GM19372 (cell line): Measurements from ENCODE around the gene CITED4.

ENCODE experiments used
- ATAC-seq: cut with Tn5 transposase; IDR thresholded peaks from one replicate; pipeline ENCODE4 v1.9.1; 2021; ENCODE audit warnings: mild to moderate bottlenecking, low read depth, moderate library complexity; ENCODE audit not compliant: unreplicated experiment

Gene CITED4

DNA sequence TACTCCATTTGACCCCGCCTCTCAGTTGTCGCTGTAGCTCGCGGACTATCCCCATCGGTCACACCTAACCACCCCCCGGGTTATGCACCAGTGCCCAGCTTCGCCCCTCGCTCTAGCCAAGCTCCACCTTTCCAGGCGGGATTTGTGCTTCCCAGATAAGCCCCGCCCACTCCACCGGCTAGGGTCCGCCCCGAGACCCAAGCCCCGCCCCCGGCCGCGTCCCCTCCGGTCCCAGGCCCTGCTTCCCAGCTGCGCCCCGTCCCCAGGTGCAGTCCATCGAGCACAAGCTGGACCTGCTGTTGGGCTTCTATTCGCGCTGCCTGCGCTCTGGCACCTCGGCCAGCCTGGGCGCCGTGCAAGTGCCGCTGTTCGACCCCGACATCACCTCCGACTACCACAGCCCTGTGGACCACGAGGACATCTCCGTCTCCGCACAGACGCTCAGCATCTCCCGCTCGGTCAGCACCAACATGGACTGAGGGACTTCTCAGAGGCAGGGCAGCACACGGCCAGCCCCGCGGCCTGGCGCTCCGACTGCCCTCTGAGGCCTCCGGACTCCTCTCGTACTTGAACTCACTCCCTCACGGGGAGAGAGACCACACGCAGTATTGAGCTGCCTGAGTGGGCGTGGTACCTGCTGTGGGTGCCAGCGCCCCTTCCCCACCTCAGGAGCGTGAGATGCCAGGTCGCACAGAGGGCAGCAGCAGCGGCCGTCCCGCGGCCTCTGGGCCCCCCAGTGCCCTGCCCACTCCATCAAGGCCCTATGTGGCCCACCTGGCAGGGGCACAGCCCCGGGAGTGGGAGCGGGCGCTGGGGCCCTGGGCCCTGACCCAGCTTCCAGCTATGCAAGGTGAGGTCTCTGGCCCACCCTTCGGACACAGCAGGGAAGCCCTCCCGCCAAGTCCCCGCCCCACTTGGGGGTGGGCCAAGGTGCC lies 23.9 kb downstream of the CITED4 start:
- ATAC-seq, result no peak

DNA sequence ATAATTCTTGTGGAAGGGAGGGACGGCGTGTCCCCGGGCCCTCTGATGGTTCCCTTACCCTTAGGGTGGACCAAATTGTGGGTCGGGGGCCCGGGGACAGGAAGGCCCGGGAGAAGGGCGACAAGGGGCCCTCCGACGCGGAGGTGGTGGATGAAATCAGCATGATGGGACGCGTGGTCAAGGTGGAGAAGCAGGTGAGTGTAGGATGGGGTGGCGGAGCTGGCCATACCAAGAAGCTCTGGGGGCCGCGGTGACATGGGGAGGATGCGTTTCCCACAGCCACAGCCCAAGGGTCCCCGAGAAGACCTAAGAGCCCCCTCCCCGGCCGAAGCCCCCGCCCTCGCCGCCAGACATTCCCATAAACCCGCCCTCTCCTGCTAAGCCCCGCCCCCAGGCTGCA lies 24.6 kb downstream of the CITED4 start:
- ATAC-seq, result no peak

DNA sequence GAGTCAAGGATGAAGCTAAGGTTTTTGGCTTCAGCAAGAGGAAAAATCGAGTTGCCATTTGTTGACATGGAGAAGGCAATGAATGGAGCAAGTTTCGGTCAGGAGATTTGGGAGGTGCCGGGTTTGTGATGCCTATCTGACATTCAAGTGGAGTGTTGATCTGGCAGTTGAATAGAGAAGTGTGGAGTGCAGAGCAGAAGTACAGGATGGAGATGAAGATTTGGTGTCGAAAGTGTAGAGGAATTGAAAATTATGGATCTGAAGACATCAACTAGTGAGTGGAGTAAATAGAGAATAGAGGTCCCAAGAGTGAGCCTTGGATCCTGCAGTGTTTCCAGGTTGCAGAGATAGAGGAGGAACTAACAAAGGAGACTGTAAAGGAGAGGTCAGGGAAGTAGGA lies 25.9 kb downstream of the CITED4 start:
- no peak for ATAC-seq

DNA sequence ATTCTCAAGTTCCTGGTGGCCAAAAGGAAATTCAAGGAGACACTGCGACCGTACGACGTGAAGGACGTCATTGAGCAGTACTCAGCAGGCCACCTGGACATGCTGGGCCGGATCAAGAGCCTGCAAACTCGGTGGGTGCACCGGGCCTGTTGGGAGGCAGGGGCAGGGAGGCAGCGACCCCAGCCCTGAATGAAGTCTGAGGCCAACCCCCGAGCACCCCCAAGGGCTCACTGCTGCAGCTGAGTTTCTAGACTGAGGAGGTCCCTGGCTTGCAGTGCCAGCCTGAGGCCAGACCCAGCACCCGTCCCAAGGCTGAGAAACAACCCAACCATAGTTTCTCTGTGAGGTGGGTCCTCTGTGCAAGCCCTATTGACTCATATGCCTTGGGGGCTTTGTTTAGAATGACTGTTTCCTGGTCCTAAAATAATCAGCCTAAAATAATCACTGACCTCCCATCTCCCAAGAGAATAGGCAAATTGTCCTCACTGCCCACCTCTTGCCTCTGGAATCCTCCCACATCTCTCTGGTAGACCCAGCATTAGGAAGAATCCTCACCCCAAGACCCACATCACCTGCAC lies 27.1 kb downstream of the CITED4 start:
- ATAC-seq, result no peak

DNA sequence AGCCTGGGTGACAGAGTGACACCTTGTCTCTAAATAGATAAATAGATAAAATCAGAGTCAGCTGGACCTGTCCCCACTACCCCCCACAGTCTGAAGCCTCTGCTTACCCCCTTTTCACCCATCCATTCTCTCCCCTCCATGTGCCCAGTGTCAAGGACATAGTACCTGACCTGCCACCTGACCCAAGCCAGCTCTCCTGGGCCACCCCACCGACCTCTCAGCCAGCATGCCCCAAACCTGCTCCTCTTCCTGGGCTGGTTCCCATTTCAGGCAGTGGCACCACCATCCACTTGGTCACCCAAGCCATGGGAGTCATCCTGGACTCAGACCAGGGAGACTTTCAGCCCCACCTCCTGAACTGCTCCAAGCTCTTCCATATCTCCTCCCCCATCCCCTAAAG lies 28.2 kb downstream of the CITED4 start:
- no peak for ATAC-seq

DNA sequence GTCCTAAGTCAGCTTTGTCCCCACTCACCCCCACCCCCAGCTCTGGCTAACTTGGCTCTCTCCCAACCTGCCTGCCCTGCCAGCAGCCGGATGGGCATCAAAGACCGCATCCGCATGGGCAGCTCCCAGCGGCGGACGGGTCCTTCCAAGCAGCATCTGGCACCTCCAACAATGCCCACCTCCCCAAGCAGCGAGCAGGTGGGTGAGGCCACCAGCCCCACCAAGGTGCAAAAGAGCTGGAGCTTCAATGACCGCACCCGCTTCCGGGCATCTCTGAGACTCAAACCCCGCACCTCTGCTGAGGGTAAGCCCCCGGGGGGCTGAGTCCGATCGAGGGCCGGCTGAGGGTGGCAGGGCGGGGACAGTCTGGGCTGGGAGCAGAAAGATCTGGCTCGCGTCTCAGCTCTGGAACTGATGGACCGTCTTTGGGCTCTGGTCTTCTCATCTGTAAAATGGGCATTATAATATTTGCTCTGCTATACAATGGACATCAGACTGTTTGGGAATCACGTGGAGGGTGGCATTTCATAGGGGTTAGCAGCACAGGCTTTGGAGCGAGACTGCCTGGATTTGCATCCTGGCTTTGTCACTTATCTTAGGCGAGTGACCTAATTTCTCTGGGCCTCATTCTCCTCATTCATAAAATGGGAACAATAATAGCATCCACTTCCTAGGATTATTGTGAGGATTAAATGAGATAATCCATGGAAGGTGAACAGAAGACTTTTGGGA lies 31.0 kb downstream of the CITED4 start:
- ATAC-seq, result no peak

DNA sequence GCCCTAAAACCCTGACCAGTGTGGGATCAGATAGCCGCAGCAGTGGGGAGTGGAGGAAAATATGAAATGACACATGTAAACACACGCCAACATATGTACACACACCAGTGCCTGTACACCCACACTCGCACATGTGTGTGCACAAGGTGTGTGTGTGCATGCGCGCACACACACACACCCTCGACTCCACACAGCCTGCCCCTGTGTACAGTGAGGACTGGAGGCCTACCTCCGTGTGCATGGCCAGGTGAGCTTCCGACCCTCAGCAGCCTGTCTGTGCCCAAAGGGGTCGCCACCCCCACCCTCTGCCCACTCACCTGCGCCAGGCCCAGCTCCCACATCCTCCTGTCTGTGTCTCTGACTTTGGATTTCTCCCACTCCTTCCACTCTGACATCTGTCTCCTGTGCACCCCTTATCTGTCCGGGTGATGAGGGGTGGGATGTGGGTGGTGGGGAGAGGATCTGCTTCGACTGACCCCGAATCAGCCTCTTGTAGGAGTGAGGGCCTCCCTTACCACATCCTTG lies 31.7 kb downstream of the CITED4 start:
- ATAC-seq, result no peak

DNA sequence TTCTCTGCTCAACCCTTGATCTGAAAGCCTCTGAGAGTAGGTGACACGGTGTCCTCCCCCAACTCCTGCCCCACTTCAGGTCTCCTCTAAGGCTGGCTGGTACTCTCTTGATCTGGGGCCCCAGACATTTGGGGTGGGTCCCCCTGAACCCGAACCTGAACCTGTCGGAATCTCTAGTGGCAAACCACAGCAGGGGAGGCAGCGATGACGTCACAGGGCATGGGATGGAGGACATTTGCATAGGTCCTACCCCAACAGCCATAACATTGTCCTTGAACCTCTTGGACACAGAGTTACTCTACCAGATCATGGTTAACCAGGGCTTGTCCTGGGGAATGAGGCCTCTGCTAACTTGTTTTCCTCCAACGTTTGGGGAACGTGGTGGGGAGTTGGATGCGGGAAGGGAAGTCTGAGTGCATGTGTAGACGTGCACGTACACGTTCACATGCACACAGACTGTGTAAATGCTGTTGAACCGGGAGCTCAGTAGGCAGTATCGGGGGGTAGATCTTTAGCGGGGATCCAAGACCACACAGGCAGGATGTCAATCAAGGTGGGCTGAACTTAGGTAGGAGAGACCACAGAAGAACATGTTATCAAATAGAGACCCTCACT lies 32.4 kb downstream of the CITED4 start:
- ATAC-seq, result no peak

DNA sequence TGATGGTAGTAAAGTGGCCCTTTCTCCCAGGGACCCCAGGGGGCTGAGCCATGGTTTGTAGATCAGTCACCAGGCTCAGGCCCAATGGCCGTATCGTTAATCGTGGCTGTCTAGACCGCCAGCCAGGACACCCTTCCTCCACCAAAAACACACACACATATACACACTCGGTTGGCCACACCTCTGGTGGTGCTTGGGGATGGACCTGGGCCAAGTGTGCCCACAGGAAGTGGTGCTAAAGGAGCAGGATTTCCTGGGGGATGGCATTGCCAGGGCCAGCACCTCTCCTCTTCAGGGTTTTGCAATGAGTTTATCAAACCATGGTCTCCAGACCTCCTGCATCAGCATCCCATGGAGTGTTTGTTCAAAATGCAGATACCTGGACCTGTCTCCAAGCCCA lies 36.2 kb downstream of the CITED4 start:
- no peak for ATAC-seq

DNA sequence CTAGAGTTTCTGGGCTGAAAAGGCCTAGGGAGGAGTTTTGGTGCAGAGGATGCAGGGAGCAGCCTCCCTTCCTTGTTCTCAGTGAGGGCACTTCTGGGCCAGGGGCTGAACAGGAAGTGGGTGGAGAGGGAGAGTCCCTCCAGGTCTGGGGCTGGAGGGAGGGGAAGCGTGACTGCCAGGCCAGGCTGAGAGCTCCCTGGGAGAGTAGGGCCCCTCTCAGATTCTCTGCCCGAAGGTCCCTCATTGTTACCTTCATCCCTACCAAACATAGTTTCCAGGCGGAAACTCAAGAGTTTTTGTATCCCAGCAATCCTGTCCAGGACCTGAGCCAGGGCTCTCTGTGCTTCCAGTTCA lies 36.8 kb downstream of the CITED4 start:
- no peak for ATAC-seq

DNA sequence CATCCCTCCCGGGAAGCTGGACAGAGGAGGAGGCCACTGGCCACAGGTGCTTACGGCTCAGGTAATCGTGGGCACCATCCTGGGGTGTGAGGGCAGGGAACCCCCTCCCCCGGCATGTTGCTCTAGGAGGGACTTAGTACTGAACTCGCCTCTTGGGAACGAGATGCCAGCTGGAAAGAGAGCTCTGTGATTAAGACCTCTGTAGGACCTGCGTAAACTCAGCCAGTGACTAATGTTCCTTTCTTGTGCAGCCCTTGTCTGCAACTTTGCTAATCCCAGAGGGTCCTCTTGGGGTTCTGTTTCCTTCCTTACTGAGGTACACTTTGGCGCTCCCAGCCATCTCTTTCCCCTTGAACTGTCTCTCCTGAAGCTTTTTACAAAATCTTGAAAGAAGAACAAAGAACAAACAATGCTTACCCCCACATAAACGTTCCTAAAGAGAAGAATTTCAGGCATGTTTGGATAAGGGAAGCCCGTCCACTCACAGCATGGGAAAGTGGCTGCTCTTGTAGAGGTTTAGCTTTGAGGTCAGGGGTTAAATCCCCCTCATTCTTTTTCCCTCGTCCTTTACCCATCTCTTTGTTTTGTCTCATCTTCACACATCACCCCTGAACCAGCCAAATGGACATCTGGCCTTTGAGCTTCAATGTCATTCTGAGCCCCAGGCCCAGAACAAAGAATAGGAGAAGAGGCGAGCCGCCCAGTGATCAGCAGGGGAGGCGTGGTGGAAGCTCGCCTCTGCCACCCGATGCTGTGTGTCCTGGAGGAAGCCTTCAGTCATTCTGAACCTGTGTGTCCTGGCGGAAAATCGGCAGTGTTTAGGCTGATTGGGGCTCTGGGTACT lies 37.4 kb downstream of the CITED4 start:
- ATAC-seq, result no peak

DNA sequence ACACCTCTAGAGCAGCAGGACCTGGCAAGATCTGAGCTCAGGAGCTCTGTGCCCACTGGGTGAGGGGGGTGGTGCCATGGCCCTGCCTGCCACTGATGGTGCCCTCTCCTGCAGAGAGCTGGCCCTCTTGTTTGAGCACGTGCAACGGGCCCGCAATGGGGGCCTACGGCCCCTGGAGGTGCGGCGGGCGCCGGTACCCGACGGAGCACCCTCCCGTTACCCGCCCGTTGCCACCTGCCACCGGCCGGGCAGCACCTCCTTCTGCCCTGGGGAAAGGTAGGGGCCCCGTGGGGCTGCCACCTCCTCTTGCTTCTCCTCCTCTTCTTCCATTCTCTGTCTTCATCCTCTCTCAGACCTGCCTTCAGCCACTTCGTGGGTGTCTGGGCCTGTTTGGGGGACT lies 38.2 kb downstream of the CITED4 start:
- ATAC-seq, result no peak

DNA sequence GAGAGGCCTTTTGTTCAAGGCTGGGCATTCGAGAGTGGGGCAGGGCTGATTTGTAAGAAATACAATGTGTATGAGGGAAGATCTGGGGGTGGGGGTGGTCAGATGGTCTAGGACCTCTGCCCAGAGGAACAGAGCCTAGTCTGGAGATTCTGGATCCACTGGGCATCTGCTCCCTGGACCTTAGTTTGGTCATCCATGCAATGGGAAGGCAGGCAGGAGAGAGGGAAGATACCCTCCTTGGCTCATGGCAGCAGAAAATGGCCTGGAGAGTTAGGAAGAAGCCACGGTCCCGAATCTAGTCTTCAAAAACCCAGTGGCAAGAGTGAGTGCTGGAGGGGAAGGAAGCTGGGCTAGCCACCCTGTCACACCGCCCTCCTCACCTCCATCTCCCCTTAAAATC lies 38.8 kb downstream of the CITED4 start:
- no peak for ATAC-seq

DNA sequence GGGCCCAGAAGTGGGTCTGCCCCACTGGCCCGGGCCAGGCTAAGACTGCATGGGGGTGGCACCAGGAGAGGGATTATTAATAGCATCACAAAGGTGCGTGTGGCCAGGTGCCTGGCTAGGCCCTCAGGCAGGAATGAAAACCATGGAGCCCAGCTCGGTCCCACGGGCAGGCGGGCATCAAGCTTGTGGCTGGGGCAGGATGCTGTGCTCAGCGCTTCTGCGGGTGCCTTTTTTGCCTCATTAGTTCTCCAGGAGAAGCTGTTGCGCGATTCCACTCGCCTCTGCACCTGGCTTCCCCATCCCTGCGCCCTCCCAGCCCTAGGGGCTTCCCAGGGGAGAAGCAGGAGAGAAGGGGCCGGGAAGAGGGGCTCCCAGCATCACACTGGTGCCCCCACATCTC lies 39.3 kb downstream of the CITED4 start:
- ATAC-seq, result no peak

DNA sequence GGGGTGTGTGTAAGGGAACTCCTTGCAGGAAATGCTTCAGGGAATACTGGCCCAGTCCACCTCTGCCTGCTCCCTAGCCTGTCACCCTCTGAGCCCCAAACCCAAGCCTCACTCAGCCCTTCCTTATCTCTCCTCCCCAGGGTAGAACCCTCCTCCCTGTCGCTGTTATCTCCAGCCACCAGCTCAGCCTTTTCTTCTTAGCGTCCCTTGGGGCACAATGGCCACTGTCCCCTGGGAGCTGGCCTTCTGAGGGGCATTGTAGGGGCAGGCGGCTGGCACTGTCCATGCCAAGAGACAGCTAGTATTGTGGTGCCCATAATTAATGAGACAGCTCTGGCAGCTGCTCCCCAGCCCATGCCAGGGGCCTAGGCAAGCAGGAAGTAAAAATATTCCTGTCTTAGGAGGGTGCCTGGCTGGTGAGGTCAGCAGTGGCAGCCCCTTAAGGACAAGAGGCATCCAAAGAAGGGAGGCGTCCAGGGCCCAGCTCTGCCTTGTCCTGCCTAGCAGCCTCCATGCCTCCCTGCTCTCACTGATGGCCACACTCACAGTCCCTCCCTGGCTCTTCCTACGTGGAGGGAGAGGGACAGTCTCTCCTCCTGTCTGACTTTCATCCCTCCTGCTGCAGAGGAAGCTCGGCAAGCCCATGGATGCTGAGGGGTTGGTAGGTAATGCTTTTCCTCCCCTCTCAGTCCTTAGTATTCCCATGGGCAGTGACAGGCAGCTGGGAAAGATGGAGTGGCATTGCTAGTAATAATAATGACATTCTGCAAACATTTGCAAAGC lies 41.1 kb downstream of the CITED4 start:
- no peak for ATAC-seq

DNA sequence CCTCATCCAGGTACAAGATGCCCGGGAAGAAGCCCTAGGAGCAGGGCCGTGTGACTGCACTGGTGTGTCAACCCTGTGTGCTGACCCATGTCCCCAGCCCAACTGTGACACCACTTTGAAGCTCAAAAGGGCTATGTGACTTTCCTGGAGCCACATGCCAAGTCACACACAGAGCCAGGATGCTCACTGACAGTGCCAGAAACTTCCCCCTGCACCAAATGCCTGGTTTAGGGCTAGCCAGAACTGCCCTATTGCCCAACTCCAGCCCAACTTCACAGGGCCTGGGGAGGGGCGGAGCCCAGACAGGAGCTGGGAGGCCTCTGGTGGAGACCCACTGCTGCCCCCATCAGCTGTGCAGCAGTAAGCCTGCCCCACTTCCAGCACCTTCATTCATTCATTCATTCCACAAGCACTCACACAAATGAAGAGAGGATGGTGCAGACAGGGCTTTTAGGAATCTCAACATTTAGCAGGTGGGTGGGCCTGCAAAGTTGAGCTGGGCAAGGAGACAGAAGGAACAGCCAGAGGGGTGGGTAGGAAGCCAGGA lies 41.8 kb downstream of the CITED4 start:
- no peak for ATAC-seq

DNA sequence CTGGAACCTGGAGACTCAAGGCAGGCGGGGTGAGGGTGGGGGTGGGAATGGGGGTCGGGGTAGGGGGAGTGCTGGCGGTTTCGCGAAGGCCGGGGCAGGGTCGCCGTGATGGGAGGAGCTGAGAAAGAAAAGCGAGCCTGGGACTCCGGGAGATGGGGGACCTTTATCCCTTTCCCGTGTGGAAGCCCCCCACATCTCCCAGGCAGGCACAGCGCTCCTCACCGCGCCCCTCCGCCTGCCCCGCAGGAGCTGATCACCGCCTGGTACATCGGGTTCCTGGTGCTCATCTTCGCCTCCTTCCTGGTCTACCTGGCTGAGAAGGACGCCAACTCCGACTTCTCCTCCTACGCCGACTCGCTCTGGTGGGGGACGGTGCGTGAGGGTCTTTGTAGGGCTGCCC lies 43.1 kb downstream of the CITED4 start:
- no peak for ATAC-seq

DNA sequence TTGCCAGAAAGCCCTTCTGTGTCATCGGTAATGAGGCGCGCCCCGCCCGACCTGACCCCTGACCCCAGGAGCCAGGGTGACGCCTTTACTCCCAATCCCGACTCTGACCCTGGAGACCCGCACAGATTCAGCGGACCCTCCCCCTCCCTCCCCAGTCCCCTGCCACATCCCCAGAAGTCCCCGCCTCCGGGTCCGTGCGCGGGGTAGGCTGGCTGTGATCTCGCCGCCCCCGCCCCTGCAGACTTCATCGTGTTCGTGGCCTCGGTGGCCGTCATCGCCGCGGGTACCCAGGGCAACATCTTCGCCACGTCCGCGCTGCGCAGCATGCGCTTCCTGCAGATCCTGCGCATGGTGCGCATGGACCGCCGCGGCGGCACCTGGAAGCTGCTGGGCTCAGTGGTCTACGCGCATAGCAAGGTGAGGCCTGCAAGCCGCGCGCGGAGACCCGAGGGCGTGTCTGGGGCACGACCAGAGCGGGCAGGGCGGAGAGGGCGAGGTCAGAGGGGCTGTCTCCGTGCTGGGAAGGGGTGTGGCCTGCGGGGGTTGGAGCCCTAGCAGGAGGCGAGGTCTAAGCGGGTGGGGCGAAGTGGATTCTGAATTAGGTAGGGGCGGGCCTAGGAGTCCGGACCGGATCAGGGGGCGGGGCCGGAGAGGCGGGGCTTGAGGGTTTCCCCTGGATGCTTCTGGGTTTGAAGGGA lies 43.8 kb downstream of the CITED4 start:
- peak; percentile 85 for ATAC-seq
